Vagina (tissue), 2 donors: Measurements from ENCODE around the gene GNPAT. TPM values are rescaled to one million over a fixed set of nuclear protein-coding genes. Genes with fewer than 3 reads are reported as not detected.

ENCODE experiments used
- DNase-seq, 2 donors: peaks; one replicate each; pipeline ENCODE4 v3.0.0-alpha.2; 2017; ENCODE audit errors: extremely low spot score in 2 of 2
- H3K27ac ChIP-seq: fragments of 200-600 bp; sonication (generic); one replicate; pipeline ENCODE4 v1.5.1; 2019
- H3K27me3 ChIP-seq: fragments of 200-600 bp; sonication (generic); one replicate; pipeline ENCODE4 v1.5.1; 2019
- H3K36me3 ChIP-seq, 2 donors: fragments of 200-600 bp; sonication (generic); one replicate each; pipeline ENCODE4 v1.5.1; 2017 to 2019
- H3K4me1 ChIP-seq: fragments of 200-600 bp; sonication (generic); one replicate; pipeline ENCODE4 v1.5.1; 2019
- H3K4me3 ChIP-seq, 2 donors: fragments of 200-600 bp; sonication (generic); 1 replicate in 1 of 2; 2 replicates in 1 of 2; pipeline ENCODE4 v1.5.1; 2016 to 2019
- H3K9me3 ChIP-seq: fragments of 200-600 bp; sonication (generic); one replicate; pipeline ENCODE4 v1.5.1; 2019
- POLR2A ChIP-seq, 2 donors: fragments of 450-650 bp; IDR thresholded peaks; one replicate each; pipeline ENCODE4 v1.6.1; 2017; ENCODE audit warnings: antibody characterized with exemption in 2 of 2, mild to moderate bottlenecking in 2 of 2, moderate library complexity in 2 of 2
- POLR2AphosphoS5 ChIP-seq, 2 donors: sonication (generic); formaldehyde crosslinking; IDR thresholded peaks; one replicate each; pipeline ENCODE4 v1.9.0; 2017; ENCODE audit warnings: antibody characterized with exemption in 2 of 2, mild to moderate bottlenecking in 2 of 2, low read depth in 1 of 2; ENCODE audit not compliant: insufficient read depth in 1 of 2
- intact Hi-C: fragments of 100-400 bp; cut with DNase I; formaldehyde crosslinking; loops from one replicate; pipeline ENCODE4 v1.15.1; 2023
- total RNA-seq: library from RNA; depleted of rRNA; stranded (reverse); fragments of >200 nt; gene quantifications from one replicate; pipeline ENCODE4 v1.2.3, GENCODE V29; 2016
- TF ChIP-seq, protein P1 (sequence below), 3 experiments: fragments of 450-650 bp in 2 of 3; fragments of 200-600 bp in 1 of 3; sonication (generic) in 1 of 3; IDR thresholded peaks; one replicate each; pipeline ENCODE4 v1.5.1; 2017 to 2019; ENCODE audit warnings: antibody characterized with exemption in 3 of 3, mild to moderate bottlenecking in 2 of 3, moderate library complexity in 2 of 3

The GNPAT gene
- total RNA-seq, 1 donor from 2014 or later: 28.7 TPM

DNA sequence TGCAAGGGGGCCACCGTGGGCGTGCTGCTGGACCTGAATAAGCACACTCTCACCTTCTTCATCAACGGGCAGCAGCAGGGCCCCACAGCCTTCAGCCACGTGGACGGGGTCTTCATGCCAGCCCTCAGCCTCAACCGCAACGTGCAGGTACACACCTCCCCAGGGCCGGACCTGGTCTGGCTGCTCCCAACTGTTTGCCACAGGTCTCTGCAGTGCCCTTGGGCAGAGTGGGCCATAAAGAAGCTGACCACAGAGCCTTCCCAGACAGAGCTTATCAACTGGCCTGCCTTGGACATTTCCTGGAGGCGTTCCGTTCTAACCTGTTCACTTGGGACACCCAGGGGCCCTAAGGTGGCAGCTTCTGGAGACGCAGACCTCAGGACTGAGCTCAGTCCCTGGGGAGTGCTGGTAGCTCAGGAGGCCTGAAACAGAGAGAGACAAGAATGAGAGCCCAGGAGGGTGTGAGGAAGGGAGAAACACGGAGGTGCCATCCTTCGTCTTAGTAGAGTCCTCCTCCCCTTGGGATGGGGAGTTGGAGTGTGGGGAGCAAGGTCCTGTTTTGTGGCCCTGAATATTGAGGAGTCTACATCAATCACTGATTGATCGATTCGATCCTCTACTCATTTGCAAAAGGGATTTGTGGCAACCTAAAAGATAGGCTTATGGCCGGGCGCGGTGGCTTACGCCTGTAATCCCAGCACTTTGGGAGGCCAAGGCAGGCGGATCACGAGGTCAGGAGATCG is 27.0 kb upstream of the GNPAT start:
- Histone ChIP-seq H3K27me3 (no peaks in the 10 kb centered on the region), H3K4me3 (no peak overlapping the region), H3K4me1 (no peaks in the 10 kb centered on the region), H3K27ac (no peak overlapping the region), H3K36me3 (no peaks in the 10 kb centered on the region), H3K9me3 (no peaks in the 10 kb centered on the region)
- intact Hi-C loops: no loop called here
- TF ChIP-seq, protein P1, sequence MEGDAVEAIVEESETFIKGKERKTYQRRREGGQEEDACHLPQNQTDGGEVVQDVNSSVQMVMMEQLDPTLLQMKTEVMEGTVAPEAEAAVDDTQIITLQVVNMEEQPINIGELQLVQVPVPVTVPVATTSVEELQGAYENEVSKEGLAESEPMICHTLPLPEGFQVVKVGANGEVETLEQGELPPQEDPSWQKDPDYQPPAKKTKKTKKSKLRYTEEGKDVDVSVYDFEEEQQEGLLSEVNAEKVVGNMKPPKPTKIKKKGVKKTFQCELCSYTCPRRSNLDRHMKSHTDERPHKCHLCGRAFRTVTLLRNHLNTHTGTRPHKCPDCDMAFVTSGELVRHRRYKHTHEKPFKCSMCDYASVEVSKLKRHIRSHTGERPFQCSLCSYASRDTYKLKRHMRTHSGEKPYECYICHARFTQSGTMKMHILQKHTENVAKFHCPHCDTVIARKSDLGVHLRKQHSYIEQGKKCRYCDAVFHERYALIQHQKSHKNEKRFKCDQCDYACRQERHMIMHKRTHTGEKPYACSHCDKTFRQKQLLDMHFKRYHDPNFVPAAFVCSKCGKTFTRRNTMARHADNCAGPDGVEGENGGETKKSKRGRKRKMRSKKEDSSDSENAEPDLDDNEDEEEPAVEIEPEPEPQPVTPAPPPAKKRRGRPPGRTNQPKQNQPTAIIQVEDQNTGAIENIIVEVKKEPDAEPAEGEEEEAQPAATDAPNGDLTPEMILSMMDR (IDR thresholded peaks at IDR 0.05): no peak
- TF ChIP-seq POLR2A (IDR thresholded peaks at IDR 0.05): no peak
- no peak for TF ChIP-seq POLR2AphosphoS5 (IDR thresholded peaks at IDR 0.05; ENCODE audit: insufficient read depth in 1 of 2, low read depth in 1 of 2)
- DNase-seq: no peak

DNA sequence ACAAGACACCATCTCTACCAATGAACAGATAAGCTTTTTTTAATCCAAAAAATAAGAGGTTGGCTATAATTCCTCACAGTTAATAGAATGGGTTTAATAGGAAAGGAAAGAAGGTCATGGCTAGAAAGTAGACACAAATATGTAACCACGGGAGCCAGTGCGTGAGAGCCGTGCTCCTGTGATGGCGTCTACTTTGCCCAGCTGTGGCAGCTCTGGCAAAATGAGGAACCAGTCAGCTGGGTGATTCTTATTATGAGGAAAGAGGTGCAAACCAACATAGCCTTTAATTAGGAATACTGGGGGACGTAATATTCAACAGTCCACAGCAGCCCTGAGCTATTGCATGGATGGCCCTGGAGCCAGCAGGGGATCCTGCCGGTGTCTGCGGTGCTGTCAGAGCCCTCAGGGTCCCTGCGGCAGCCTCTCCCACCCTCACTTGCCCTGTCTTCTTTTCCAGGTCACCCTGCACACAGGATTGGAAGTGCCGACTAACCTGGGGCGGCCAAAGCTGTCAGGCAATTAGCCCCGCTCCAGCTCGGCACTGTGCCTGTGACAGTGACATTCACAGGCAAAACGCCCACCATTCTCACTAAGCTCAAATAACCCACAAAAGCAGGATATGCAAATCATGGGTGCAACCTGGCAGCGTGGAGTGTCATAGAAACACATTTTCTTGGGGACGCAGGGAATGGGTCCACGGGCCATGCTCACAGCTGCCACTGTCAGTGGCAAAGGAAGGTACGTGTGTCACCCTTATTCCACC is 25.9 kb upstream of the GNPAT start:
- Histone ChIP-seq H3K27ac (no peak overlapping the region), H3K4me3 (no peak overlapping the region), H3K9me3 (no peaks in the 10 kb centered on the region), H3K4me1 (no peaks in the 10 kb centered on the region), H3K27me3 (no peaks in the 10 kb centered on the region), H3K36me3 (no peaks in the 10 kb centered on the region)
- intact Hi-C loops: no loop called here
- no peak for DNase-seq
- no peak for TF ChIP-seq POLR2AphosphoS5 (IDR thresholded peaks at IDR 0.05; ENCODE audit: insufficient read depth in 1 of 2, low read depth in 1 of 2)
- TF ChIP-seq, protein P1 (IDR thresholded peaks at IDR 0.05): no peak
- TF ChIP-seq POLR2A (IDR thresholded peaks at IDR 0.05): no peak

DNA sequence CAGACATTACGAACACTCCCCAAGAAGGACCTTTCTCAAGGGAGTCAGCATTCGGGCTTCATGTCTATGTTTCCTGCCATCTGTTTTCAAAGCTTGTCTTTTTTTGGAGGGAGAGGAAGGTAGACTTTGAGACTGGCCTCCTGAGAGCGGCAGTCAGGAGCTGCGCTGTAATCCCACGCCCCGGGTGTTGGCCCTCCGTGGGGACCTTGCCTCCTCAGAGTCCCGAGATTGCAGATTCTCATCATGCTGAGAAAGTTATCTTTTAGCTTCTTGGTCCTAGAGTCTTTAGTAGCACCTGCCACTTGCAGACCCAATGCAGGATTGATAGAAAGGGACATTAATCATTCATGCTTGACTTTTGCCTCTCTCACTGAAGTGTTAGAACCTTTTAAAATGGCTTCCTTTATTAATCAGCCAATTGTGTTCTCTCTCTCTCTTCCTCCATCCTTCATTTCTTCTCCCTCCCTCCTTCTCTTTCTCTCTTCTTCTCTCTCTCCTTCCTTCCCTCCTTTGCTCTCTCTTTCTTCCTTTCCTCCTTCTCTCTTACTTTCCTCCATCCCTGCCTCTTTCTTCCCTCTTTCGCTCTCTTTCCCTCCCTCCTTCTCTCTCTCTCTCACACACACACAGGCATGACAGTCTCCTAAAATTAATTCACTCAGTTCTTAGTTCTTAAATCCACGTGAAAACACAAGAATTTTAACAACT is 25.2 kb upstream of the GNPAT start:
- TF ChIP-seq POLR2AphosphoS5 (IDR thresholded peaks at IDR 0.05; ENCODE audit: insufficient read depth in 1 of 2, low read depth in 1 of 2) (no peak), POLR2A (IDR thresholded peaks at IDR 0.05) (no peak)
- TF ChIP-seq, protein P1 (IDR thresholded peaks at IDR 0.05): no peak
- H3K27me3 ChIP-seq: no peaks in the 10 kb centered on the region
- no peaks in the 10 kb centered on the region for H3K9me3 ChIP-seq
- intact Hi-C loops: no loop called here
- H3K27ac ChIP-seq: no peak overlapping the region
- no peaks in the 10 kb centered on the region for H3K4me1 ChIP-seq
- DNase-seq: no peak
- H3K4me3 ChIP-seq: no peak overlapping the region
- no peaks in the 10 kb centered on the region for H3K36me3 ChIP-seq

DNA sequence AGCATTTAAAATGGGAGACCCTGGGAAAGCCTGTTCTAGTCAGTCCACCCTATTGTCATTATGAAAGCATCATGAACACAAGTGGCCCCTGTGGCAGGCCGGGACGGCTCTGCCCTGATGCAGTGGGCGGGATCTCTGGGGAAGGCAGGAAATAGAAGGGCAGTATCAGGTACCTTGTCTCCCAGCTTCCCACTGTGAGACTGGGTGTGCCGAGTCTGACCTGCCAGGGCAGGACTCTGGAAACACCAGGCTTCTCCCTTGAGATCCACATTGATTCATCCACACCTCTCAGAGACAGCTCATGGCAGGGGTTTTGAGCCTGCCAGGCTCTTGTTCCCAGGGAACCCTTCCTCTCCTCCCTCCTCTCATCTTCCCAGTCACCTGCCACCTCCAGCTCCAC is 24.5 kb upstream of the GNPAT start:
- Histone ChIP-seq H3K9me3 (no peaks in the 10 kb centered on the region), H3K27me3 (no peaks in the 10 kb centered on the region), H3K4me1 (no peaks in the 10 kb centered on the region), H3K36me3 (no peaks in the 10 kb centered on the region), H3K27ac (no peak overlapping the region), H3K4me3 (no peak overlapping the region)
- no peak for DNase-seq
- TF ChIP-seq POLR2A (IDR thresholded peaks at IDR 0.05): no peak
- TF ChIP-seq POLR2AphosphoS5 (IDR thresholded peaks at IDR 0.05; ENCODE audit: insufficient read depth in 1 of 2, low read depth in 1 of 2): no peak
- TF ChIP-seq, protein P1 (IDR thresholded peaks at IDR 0.05): no peak
- intact Hi-C loops: no loop called here
